H54 (cell line): ENCODE measurements around the gene GORASP1.
A peak's percentile ranks its signal among the peaks of the same experiment; 100 is the strongest.
"Not testable (repeated sequence)": the region's sequence is repeated elsewhere in the genome, so short reads cannot be mapped to it uniquely, and the experiment has no call there.

Experiments
- DNase-seq: peaks from one replicate; pipeline ENCODE4 v3.0.0; 2011; ENCODE audit warnings: low spot score, mixed read lengths; ENCODE audit not compliant: insufficient read length
- FAIRE-seq: peaks from 3 replicates; lab custom pipeline; 2011; peaks lifted over from hg19 to GRCh38; lab: Jason Lieb, UNC
- POLR2A ChIP-seq: IDR thresholded peaks from 2 replicates; pipeline ENCODE4 v1.6.1; 2011; ENCODE audit warnings: low read depth, mild to moderate bottlenecking, low read length

GORASP1 gene

GRCh38 chr3:39065197-39065596 is 42.2 kb downstream of the GORASP1 start:
- TF ChIP-seq POLR2A, result no peak
- peak; percentile 69 for FAIRE-seq
- DNase-seq, result no peak

DNA sequence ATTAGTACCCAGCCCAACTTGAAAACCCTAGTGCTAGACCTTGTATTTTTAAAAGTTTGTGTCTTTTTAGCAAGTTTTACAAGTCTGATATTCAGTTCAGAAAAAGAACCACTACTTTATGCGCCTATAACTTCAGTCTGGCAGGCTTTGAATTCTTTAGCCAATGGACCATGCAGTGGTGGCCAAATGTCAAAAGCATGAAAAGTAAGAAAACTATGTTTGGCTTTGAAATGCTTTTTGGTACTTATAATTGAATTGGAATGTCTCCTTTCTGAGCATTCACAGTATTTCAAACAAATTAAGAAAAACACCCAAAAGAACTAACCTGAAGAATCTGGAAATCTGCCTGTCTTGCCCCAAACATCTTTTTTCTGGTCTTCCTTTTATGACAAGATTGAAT is 42.8 kb downstream of the GORASP1 start:
- no peak for FAIRE-seq
- no peak for TF ChIP-seq POLR2A
- DNase-seq, result no peak

- FAIRE-seq, result no peak
- DNase-seq, result no peak
- TF ChIP-seq POLR2A, result no peak
These were observed 44.3 kb downstream of the GORASP1 start for GRCh38 chr3:39063143-39063542.

DNA sequence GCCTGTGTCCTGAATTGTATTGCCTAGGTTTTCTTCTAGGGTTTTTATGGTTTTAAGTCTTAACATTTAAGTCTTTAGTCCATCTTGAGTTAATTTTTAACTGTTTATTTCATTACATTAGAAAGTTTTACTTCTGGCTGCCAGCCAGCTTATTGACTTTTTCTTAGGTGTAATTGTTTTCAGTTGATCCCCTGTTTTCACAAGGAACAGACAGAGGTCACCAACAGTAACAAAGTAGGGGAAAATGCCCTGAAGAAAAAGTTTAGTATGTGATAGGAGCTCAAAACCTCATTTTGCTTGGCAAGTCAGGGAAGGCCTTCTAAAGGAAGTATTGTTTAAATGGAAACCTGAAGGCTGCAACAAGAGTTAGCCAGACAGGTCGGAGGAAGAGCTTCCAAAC is 45.2 kb downstream of the GORASP1 start:
- no peak for TF ChIP-seq POLR2A
- FAIRE-seq, result no peak
- DNase-seq, result no peak

GRCh38 chr3:39061228-39061627 is 46.2 kb downstream of the GORASP1 start:
- FAIRE-seq, result not testable (repeated sequence)

DNA sequence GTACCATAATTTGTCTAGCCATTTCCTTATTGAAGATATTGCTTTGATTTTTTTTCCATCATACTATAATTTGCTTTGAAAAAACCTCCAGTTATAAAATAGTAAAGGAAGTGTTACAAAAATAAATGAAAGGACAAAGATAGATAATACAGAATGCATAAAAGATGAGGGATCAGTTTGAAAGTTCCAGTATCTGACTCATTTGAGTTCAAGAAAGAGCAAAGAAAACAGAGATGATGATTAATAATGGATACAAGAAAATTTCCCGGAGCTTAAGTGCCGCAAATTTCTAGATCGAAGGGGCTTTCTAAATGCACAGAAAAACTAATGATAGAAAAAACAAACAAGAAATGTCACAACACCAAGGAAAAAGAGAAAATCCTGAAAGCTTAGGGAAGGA is 51.3 kb downstream of the GORASP1 start:
- FAIRE-seq (no peak), DNase-seq (no peak)
- TF ChIP-seq POLR2A, result no peak

More at GRCh38 chr3:39061228-39061627, 46.2 kb downstream of the GORASP1 start:
- DNase-seq, result not testable (repeated sequence)

- no peak for FAIRE-seq
- DNase-seq, result no peak
- TF ChIP-seq POLR2A, result no peak
These were observed 53.7 kb downstream of the GORASP1 start for GRCh38 chr3:39053696-39054095.

DNA sequence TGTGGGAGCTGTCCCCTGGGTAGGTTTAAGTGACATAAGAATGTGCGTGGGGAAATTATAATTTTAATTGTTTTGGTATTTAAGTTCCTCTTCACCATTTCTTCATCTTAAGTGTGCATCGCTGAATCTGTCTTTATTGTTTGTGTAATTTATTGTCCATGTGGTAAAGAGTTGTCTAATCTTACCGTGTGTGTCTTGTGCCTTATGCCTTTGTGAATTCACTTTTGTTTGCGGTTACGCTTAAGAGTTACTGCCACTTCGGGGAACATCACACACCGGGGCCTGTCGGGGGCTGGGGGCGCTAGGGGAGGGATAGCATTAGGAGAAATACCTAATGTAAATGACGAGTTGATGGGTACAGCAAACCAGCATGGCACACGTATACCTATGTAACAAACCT is 54.8 kb downstream of the GORASP1 start:
- TF ChIP-seq POLR2A, result no peak
- DNase-seq, result no peak
- FAIRE-seq, result no peak

GRCh38 chr3:39051649-39052561 is 55.5 kb downstream of the GORASP1 start, which contains the start of the genes SCN11A and WDR48:
TSS of gene SCN11A (minus strand) at chr3:39051944. CDS start at chr3:38950362, 101,582 bp downstream.
TSS of gene WDR48 (plus strand) at chr3:39052016. CDS start at chr3:39052026, 10 bp downstream.
- peak; percentile 77 for DNase-seq
- FAIRE-seq, result peak; percentile 99

DNA sequence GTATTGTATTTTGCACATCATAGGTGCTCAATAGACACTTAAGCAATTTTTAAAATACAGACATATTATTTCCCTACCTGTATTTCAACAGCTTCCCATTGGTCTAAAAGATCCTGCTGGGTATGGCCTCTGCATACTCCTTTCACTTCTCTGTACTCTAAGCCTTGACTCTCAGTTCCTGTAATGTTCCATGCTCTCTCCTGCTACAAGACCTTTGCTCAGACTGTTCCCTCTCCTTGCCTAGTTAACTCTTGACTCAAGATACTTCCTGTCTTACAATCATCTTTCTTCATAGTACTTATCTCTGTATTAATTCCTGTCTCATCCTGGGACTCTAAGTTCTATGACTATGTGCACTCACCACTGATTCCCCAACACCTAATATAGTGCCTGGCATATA is 57.4 kb downstream of the GORASP1 start:
- FAIRE-seq (no peak), DNase-seq (no peak)
- TF ChIP-seq POLR2A, result no peak

More at GRCh38 chr3:39051649-39052561, 55.5 kb downstream of the GORASP1 start, which contains the start of the genes SCN11A and WDR48:
- peak; percentile 85 for TF ChIP-seq POLR2A
